ENCODE results near the gene CHRNA4.
"Not testable (repeated sequence)": the region's sequence is repeated elsewhere in the genome, so short reads cannot be mapped to it uniquely, and the experiment has no call there.

Gene CHRNA4

GRCh38 chr20:63347950-63348827, 13.0 kb downstream of the CHRNA4 start:
- DNase-seq: no peak

GRCh38 chr20:63347081-63347741, 13.9 kb downstream of the CHRNA4 start:
- no peak for DNase-seq

- DNase-seq: no peak
Measured at GRCh38 chr20:63346131-63347080, 14.7 kb downstream of the CHRNA4 start.

GRCh38 chr20:63345328-63346100, 15.6 kb downstream of the CHRNA4 start:
- no peak for DNase-seq

GRCh38 chr20:63344616-63345327, 16.4 kb downstream of the CHRNA4 start:
- DNase-seq: no peak

GRCh38 chr20:63343460-63344445, 17.4 kb downstream of the CHRNA4 start:
- DNase-seq: no peak

- no peak for DNase-seq
Measured at GRCh38 chr20:63342561-63343459, 18.3 kb downstream of the CHRNA4 start.

- DNase-seq: not testable (repeated sequence)
Measured at GRCh38 chr20:63340158-63340688, 20.9 kb downstream of the CHRNA4 start.

GRCh38 chr20:63339154-63340094, 21.7 kb downstream of the CHRNA4 start:
- DNase-seq: not testable (repeated sequence)

GRCh38 chr20:63337786-63338420, 23.2 kb downstream of the CHRNA4 start:
- DNase-seq: no peak

- no peak for DNase-seq
Measured at GRCh38 chr20:63336232-63336752, 24.9 kb downstream of the CHRNA4 start.

- DNase-seq: no peak
Measured at GRCh38 chr20:63335711-63336110, 25.4 kb downstream of the CHRNA4 start.

- not testable (repeated sequence) for DNase-seq
Measured at GRCh38 chr20:63335060-63335459, 26.1 kb downstream of the CHRNA4 start.

GRCh38 chr20:63334356-63334755, 26.8 kb downstream of the CHRNA4 start:
- DNase-seq: no peak

GRCh38 chr20:63333241-63333836, 27.8 kb downstream of the CHRNA4 start:
- no peak for DNase-seq

GRCh38 chr20:63332488-63333240, 28.5 kb downstream of the CHRNA4 start:
- no peak for DNase-seq

Data from effector CD4-positive, alpha-beta T cell (primary cell).